ENCODE data around the gene CAMKK1.

DNA sequence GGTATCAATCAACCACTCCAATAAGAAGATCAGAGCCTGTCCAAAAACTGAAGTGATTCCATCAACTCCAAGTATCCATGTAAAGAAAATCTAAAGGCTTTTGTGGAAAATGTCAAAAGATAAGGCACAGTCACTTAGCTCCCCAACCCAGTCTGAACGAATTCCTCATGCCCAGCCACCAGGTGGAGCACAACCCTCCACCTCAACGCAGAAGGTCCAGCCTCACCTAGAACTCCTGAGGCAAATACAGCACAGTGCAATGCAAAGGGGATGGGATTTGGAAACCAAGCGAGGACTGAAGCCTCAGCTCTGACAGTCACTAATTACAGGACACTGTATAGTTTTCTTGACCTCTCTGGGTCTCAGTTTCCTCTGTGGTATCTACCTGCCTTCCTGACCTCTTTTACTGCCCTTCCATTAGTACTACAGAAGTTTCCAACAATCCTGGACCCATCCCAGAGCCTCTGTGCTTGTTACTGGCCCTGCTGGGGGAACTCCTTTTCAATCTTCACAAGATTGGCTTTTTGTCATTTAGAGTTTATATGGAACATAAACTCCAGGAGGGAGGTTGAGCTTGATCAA lies 48.8 kb downstream of the CAMKK1 start:
- TF ChIP-seq EZH2 (IDR thresholded peaks at IDR 0.05; ENCODE audit: low read depth) = no peak
- TF ChIP-seq, protein P1, sequence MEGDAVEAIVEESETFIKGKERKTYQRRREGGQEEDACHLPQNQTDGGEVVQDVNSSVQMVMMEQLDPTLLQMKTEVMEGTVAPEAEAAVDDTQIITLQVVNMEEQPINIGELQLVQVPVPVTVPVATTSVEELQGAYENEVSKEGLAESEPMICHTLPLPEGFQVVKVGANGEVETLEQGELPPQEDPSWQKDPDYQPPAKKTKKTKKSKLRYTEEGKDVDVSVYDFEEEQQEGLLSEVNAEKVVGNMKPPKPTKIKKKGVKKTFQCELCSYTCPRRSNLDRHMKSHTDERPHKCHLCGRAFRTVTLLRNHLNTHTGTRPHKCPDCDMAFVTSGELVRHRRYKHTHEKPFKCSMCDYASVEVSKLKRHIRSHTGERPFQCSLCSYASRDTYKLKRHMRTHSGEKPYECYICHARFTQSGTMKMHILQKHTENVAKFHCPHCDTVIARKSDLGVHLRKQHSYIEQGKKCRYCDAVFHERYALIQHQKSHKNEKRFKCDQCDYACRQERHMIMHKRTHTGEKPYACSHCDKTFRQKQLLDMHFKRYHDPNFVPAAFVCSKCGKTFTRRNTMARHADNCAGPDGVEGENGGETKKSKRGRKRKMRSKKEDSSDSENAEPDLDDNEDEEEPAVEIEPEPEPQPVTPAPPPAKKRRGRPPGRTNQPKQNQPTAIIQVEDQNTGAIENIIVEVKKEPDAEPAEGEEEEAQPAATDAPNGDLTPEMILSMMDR (conservative IDR thresholded peaks at IDR 0.05) = peak; percentile 76
